ENCODE data around the gene ATP11A. TPM values are rescaled to one million over a fixed set of nuclear protein-coding genes. Genes with fewer than 3 reads are reported as not detected.

Gene ATP11A
- total and polyA plus RNA-seq, 10 of the 15 experiments (the other 5 are each of a cell fraction or from before 2014, with no cell fraction given), result 1.4 to 69.6 (median 14.4) TPM

DNA sequence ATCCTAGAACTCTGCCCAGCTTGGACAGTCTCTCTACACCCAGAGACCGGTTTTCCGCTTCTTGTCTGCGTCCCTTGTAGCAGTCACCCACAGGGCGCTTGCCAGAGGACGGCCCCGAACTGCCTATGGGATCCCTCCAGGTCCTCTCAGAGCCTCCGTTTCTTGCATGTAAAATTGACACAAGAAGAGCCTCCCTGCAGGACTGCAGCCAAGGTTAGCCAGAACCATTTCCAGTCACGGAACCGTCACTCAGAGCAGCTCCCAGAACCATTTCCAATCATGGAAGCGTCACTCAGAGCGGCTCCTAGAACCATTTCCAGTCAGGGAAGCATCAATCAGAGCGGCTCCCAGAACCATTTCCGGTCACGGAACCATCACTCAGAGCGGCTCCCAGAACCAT is 65.5 kb downstream of the ATP11A start:
- intact Hi-C loops (cut with micrococcal nuclease; ENCODE audit: unreplicated experiment) (no loop called here), in situ Hi-C loops (cut with MboI) (no loop called here)
- TF ChIP-seq CEBPB (IDR thresholded peaks at IDR 0.05; ENCODE audit: borderline replicate concordance in 1 of 2, low read depth in 2 of 2, low read length in 2 of 2), result no peak
- TF ChIP-seq SUZ12 (IDR thresholded peaks at IDR 0.05; ENCODE audit: unreplicated experiment), result no peak
- TF ChIP-seq NFXL1 (IDR thresholded peaks at IDR 0.05; ENCODE audit: borderline replicate concordance), result no peak
- no peak for TF ChIP-seq MYC (IDR thresholded peaks at IDR 0.05; ENCODE audit: insufficient read depth, insufficient read length, insufficient replicate concordance, low read length, severe bottlenecking)
- TF ChIP-seq LARP7 (IDR thresholded peaks at IDR 0.05), result no peak
- TF ChIP-seq POLR2A (IDR thresholded peaks at IDR 0.05; ENCODE audit: low read depth, low read length), result no peak
- no peak for TF ChIP-seq EGR1 (IDR thresholded peaks at IDR 0.05; ENCODE audit: borderline replicate concordance in 1 of 2, low read depth in 2 of 2, low read length in 2 of 2)
- no peak for TF ChIP-seq MXI1 (IDR thresholded peaks at IDR 0.05; ENCODE audit: low read depth, low read length)
- TF ChIP-seq, protein P1, sequence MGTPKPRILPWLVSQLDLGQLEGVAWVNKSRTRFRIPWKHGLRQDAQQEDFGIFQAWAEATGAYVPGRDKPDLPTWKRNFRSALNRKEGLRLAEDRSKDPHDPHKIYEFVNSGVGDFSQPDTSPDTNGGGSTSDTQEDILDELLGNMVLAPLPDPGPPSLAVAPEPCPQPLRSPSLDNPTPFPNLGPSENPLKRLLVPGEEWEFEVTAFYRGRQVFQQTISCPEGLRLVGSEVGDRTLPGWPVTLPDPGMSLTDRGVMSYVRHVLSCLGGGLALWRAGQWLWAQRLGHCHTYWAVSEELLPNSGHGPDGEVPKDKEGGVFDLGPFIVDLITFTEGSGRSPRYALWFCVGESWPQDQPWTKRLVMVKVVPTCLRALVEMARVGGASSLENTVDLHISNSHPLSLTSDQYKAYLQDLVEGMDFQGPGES (IDR thresholded peaks at IDR 0.05), result no peak
- no peak for TF ChIP-seq ASH2L (IDR thresholded peaks at IDR 0.05; ENCODE audit: borderline replicate concordance, low read depth)
- TF ChIP-seq ZBED1 (IDR thresholded peaks at IDR 0.05; ENCODE audit: borderline replicate concordance), result no peak
- TF ChIP-seq WRNIP1 (IDR thresholded peaks at IDR 0.05; ENCODE audit: borderline replicate concordance, low read depth, low read length), result no peak
- TF ChIP-seq, protein P2, sequence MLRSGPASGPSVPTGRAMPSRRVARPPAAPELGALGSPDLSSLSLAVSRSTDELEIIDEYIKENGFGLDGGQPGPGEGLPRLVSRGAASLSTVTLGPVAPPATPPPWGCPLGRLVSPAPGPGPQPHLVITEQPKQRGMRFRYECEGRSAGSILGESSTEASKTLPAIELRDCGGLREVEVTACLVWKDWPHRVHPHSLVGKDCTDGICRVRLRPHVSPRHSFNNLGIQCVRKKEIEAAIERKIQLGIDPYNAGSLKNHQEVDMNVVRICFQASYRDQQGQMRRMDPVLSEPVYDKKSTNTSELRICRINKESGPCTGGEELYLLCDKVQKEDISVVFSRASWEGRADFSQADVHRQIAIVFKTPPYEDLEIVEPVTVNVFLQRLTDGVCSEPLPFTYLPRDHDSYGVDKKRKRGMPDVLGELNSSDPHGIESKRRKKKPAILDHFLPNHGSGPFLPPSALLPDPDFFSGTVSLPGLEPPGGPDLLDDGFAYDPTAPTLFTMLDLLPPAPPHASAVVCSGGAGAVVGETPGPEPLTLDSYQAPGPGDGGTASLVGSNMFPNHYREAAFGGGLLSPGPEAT (IDR thresholded peaks at IDR 0.05; ENCODE audit: low read depth), result no peak
- no peaks in the 10 kb centered on the region for H4K20me1 ChIP-seq (ENCODE audit: control insufficient read depth, insufficient read depth)
- ChIA-PET CTCF (no interaction called here), RAD21 (ENCODE audit: unreplicated experiment) (no interaction called here), POLR2A (no interaction called here), SMC1A (ENCODE audit: uncharacterized antibody, unreplicated experiment) (no interaction called here)
- H2AFZ ChIP-seq (ENCODE audit: control insufficient read depth, low read depth, low read length), result no peak overlapping the region
- no peaks in the 10 kb centered on the region; the same call in 2 of the 3 replicates for H3K9me3 ChIP-seq (replicated peaks; ENCODE audit: control insufficient read depth, insufficient read depth, low read length)
- no peak overlapping the region for H3K4me3 ChIP-seq
- no peaks in the 10 kb centered on the region for H3K27me3 ChIP-seq (replicated peaks in 1 of 2; ENCODE audit: control insufficient read depth in 2 of 2, insufficient read depth in 2 of 2, low read length in 1 of 2)
- ATAC-seq, result no peak
- no peak overlapping the region for H3K4me2 ChIP-seq (ENCODE audit: control insufficient read depth, insufficient read depth)
- no peak overlapping the region for H3K9ac ChIP-seq (ENCODE audit: control insufficient read depth, insufficient read depth, low read length)
- FAIRE-seq, result no peak
- BruUV-seq (replicated peaks), result no TSS peak
- no peaks in the 10 kb centered on the region for H3K4me1 ChIP-seq (ENCODE audit: control insufficient read depth, insufficient read depth, low read length)
- no peak overlapping the region for H3K27ac ChIP-seq (ENCODE audit: control insufficient read depth, insufficient read depth)
- WGBS (ENCODE audit: insufficient coverage, insufficient replicate concordance, low lambda C conversion rate, missing lambda C conversion rate), result 100% methylated on average over 15 of the region's 15 CpGs
- DNase-seq (ENCODE audit: low read depth, low spot score), result no peak
- H3K79me2 ChIP-seq (ENCODE audit: control insufficient read depth, insufficient read depth, low read length), result peaks cover 1% of the 10 kb centered on the region; the same call in 1 of the 2 replicates
- H3K36me3 ChIP-seq (ENCODE audit: control insufficient read depth in 2 of 2, insufficient read depth in 2 of 2, low read length in 1 of 2), result peaks cover 0 to 5% of the 10 kb centered on the region in 2 experiments; a peak in 2 of 4 replicates

Measured in GM12878 (cell line).